K562 (cell line): Measurements from ENCODE around the gene TDRKH. TPM values are rescaled to one million over a fixed set of nuclear protein-coding genes. Genes with fewer than 3 reads are reported as not detected.

Experiments used
- ATAC-seq: fragments of 200-7000 bp; cut with Tn5 transposase; 3 replicates; pipeline ENCODE4 v1.9.1; 2020; ENCODE audit warnings: moderate library complexity
- BruUV-seq: library from RNA; stranded (reverse); fragments of 400-500 nt; replicated peaks from 2 replicates; lab custom pipeline; 2021; lab: Mats Ljungman, UMichigan
- CTCF ChIA-PET: fragments of 300-600 bp; formaldehyde crosslinking; extraction: SDS; loops from one replicate; lab custom pipeline; 2021; ENCODE audit warnings: low intra/inter-chr PET ratio; lab: Yijun Ruan, JAX
- POLR2A ChIA-PET: fragments of 300-600, 350-650 bp; sonication (Branson Sonifier 250); formaldehyde crosslinking; extraction: SDS; loops from one replicate; lab custom pipeline; 2021; ENCODE audit warnings: antibody characterized with exemption, inconsistent platforms; lab: Yijun Ruan, JAX
- DNase-seq, 4 experiments: peaks; one replicate each; pipeline versions ENCODE4 v3.0.0 to v3.0.0-alpha.2; 2011 to 2018; ENCODE audit warnings: low spot score in 3 of 4, mixed read lengths in 3 of 4; ENCODE audit errors: extremely low read depth in 1 of 4
- FAIRE-seq: peaks from 2 replicates; lab custom pipeline; 2011; peaks lifted over from hg19 to GRCh38; lab: Jason Lieb, UNC
- H2AFZ ChIP-seq: 2 replicates; pipeline ENCODE4 v1.6.0; 2011; ENCODE audit warnings: low read depth, low read length, control low read depth, inconsistent platforms
- H3K27ac ChIP-seq: fragments of 200-600 bp; 3 replicates; pipeline ENCODE4 v1.8.0; 2011; ENCODE audit warnings: low read depth, mild to moderate bottlenecking, control low read depth, inconsistent platforms, low read length, moderate library complexity, mixed read lengths; ENCODE audit errors: extremely low read depth
- H3K27me3 ChIP-seq, 2 experiments: fragments of 300-600 bp in 1 of 2; 2 replicates in 1 of 2; 3 replicates in 1 of 2; pipeline versions ENCODE4 v1.6.0 to v1.8.0; 2011; ENCODE audit warnings: inconsistent platforms in 2 of 2, low read length in 2 of 2, mild to moderate bottlenecking in 1 of 2, mixed read lengths in 1 of 2, moderate library complexity in 1 of 2; ENCODE audit not compliant: control insufficient read depth in 2 of 2, insufficient read depth in 2 of 2
- H3K36me3 ChIP-seq: fragments of 300-600 bp; 3 replicates; pipeline ENCODE4 v1.8.0; 2011; ENCODE audit warnings: mild to moderate bottlenecking, low read length, inconsistent platforms; ENCODE audit not compliant: control insufficient read depth, insufficient read depth
- H3K4me1 ChIP-seq, 2 experiments: fragments of 200-600 bp in 1 of 2; replicated peaks in 1 of 2; 2 replicates in 1 of 2; 3 replicates in 1 of 2; pipeline versions ENCODE4 v1.5.1 to v1.8.0; 2011; ENCODE audit warnings: inconsistent platforms in 2 of 2, low read length in 2 of 2, mild to moderate bottlenecking in 1 of 2, mixed read lengths in 1 of 2, moderate library complexity in 1 of 2; ENCODE audit not compliant: control insufficient read depth in 2 of 2, insufficient read depth in 2 of 2
- H3K4me2 ChIP-seq: 2 replicates; pipeline ENCODE4 v1.6.1; 2011; ENCODE audit warnings: low read length, control low read depth, inconsistent platforms, mixed read lengths; ENCODE audit not compliant: insufficient read depth
- H3K4me3 ChIP-seq: fragments of 200-600 bp; sonication (generic), shearing (Covaris generic); 2 replicates; pipeline ENCODE4 v1.5.1; 2016; ENCODE audit warnings: control low read depth, inconsistent platforms
- H3K79me2 ChIP-seq: fragments of 200-600 bp; 3 replicates; pipeline ENCODE4 v1.8.0; 2011; ENCODE audit warnings: low read length, inconsistent platforms; ENCODE audit not compliant: control insufficient read depth, insufficient read depth
- H3K9ac ChIP-seq, 2 experiments: 2 replicates each; pipeline versions ENCODE4 v1.6.0 to v1.6.1; 2011; ENCODE audit warnings: low read depth in 2 of 2, low read length in 2 of 2, control low read depth in 1 of 2, inconsistent platforms in 1 of 2, mild to moderate bottlenecking in 1 of 2, mixed read lengths in 1 of 2; ENCODE audit not compliant: insufficient read depth in 1 of 2
- H3K9me1 ChIP-seq: one replicate; pipeline ENCODE4 v1.6.0; 2011; ENCODE audit warnings: inconsistent platforms, mild to moderate bottlenecking, low read length, moderate library complexity; ENCODE audit not compliant: control insufficient read depth, insufficient read depth
- H3K9me3 ChIP-seq: replicated peaks from 2 replicates; pipeline ENCODE4 v1.5.1; 2011; ENCODE audit warnings: low read depth, low read length, inconsistent platforms; ENCODE audit not compliant: control insufficient read depth, insufficient read depth
- H4K20me1 ChIP-seq: replicated peaks from 2 replicates; pipeline ENCODE4 v1.6.1; 2011; ENCODE audit warnings: low read length, inconsistent platforms, mixed read lengths; ENCODE audit not compliant: control insufficient read depth, insufficient read depth
- E2F3 ChIP-seq: fragments of 250-450 bp; sonication (Bioruptor Pico); IDR thresholded peaks from 2 replicates; pipeline ENCODE4 v1.4.0; 2020; ENCODE audit warnings: mild to moderate bottlenecking
- EZH2 ChIP-seq: IDR thresholded peaks from 2 replicates; pipeline ENCODE4 v1.6.1; 2012; ENCODE audit warnings: low read depth, mild to moderate bottlenecking, inconsistent platforms, low read length, borderline replicate concordance
- KDM4B ChIP-seq, 2 experiments: fragments of 450-650 bp in 1 of 2; sonication (generic) in 1 of 2; IDR thresholded peaks; 2 replicates each; pipeline ENCODE4 v1.6.1; 2016 to 2017; ENCODE audit warnings: borderline replicate concordance in 2 of 2, antibody characterized with exemption in 1 of 2, low read depth in 1 of 2, mild to moderate bottlenecking in 1 of 2
- KLF16 ChIP-seq: IDR thresholded peaks from 2 replicates; pipeline ENCODE4 v1.6.1; 2016; ENCODE audit warnings: antibody characterized with exemption
- MAZ ChIP-seq, 2 experiments: fragments of 450-650 bp in 1 of 2; sonication (generic) in 1 of 2; formaldehyde crosslinking; IDR thresholded peaks in 1 of 2; conservative IDR thresholded peaks in 1 of 2; 2 replicates each; pipeline versions ENCODE4 v1.4.0 to v1.5.0; 2020; ENCODE audit warnings: mild to moderate bottlenecking in 1 of 2, missing genetic modification reagents in 1 of 2
- RB1 ChIP-seq: fragments of 450-650 bp; IDR thresholded peaks from 2 replicates; pipeline ENCODE4 v1.6.1; 2017; ENCODE audit warnings: low read depth, mild to moderate bottlenecking
- SIN3B ChIP-seq: fragments of 450-650 bp; IDR thresholded peaks from 2 replicates; pipeline ENCODE4 v1.6.1; 2017; ENCODE audit warnings: low read depth, mild to moderate bottlenecking, moderate library complexity
- TFE3 ChIP-seq: fragments of 450-650 bp; formaldehyde crosslinking; IDR thresholded peaks from 2 replicates; pipeline ENCODE4 v1.4.0; 2020; ENCODE audit warnings: mild to moderate bottlenecking, mixed read lengths
- ZC3H8 ChIP-seq: fragments of 450-650 bp; IDR thresholded peaks from 2 replicates; pipeline ENCODE4 v1.6.1; 2017
- ZNF280B ChIP-seq: fragments of 250-450 bp; sonication (Bioruptor Pico); IDR thresholded peaks from 2 replicates; pipeline ENCODE4 v1.5.1; 2021; ENCODE audit warnings: mild to moderate bottlenecking
- ZNF785 ChIP-seq: fragments of 250-450 bp; sonication (Bioruptor Pico); IDR thresholded peaks from 2 replicates; pipeline ENCODE4 v1.4.0; 2020; ENCODE audit warnings: mild to moderate bottlenecking
- WGBS: fragments of 100-300 bp; shearing (Covaris generic); methylation state at CpG from one replicate; pipeline ENCODE4 v1.1.6; 2016; ENCODE audit warnings: low coverage, mixed read lengths; ENCODE audit not compliant: insufficient coverage; ENCODE audit errors: missing lambda C conversion rate; 5-methylcytosine and 5-hydroxymethylcytosine counted together
- in situ Hi-C: fragments of 300-500 bp; cut with MboI; formaldehyde crosslinking; loops from 4 replicates; pipeline ENCODE4 v1.15.0; 2018; ENCODE audit warnings: inconsistent platforms, mixed read lengths
- intact Hi-C: fragments of 100-400 bp; cut with micrococcal nuclease; formaldehyde crosslinking; loops from 2 replicates; pipeline ENCODE4 v1.14.2; 2022
- polyA plus RNA-seq, 8 experiments: library from polyadenylated mRNA; depleted of rRNA in 4 of 8; stranded (reverse) in 5 of 8; unstranded in 3 of 8; fragments of >200 nt; fragmentation: Nextera tagmentation in 2 of 8; fragmentation: Illumina TruSeq in 1 of 8; extraction: Ambion mirVana in 2 of 8; extraction: Trizol in 1 of 8; gene quantifications; 2 replicates each; pipeline versions ENCODE4 v1.2.1 to v1.2.3, GENCODE V29; 2011 to 2014; ENCODE audit warnings: inconsistent platforms in 1 of 8, missing spikeins in 1 of 8
- total RNA-seq, 7 experiments: library from RNA; depleted of rRNA in 6 of 7; stranded (reverse); fragments of >200 nt in 6 of 7; fragmentation: Illumina TruSeq in 2 of 7; extraction: Trizol in 2 of 7; gene quantifications; 2 replicates each; pipeline versions ENCODE4 v1.2.1 to v1.2.3, GENCODE V29; 2011 to 2021; ENCODE audit warnings: low replicate concordance in 1 of 7

TDRKH gene
- total and polyA plus RNA-seq, 9 of the 15 experiments (the other 6 are each of a cell fraction or from before 2014, with no cell fraction given): 4.3 to 21.3 (median 8.4) TPM

DNA sequence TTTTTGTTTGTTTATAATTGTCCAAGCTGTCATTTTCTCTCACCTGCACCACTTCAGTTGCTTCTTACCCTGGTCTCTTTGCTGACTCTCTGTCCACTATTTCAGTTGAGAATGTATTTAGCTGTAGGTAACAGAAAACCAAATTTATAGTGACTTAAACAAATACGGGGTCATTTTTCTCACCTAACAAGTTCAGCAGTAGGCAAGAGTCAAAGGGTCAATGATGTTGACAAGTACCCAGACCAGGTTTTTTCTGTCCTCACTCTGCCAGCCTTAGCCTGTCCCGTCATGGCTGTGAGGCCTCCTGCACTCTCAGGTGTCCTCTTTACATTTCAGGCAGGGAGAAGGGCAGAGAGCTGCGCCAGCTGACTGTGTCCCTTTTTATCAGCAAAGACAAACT, 57.2 kb downstream of the TDRKH start:
- Histone ChIP-seq H3K9ac (no peak overlapping the region), H4K20me1 (no peaks in the 10 kb centered on the region), H3K36me3 (no peaks in the 10 kb centered on the region), H3K9me3 (peaks cover 12% of the 10 kb centered on the region), H3K9me1 (no peaks in the 10 kb centered on the region), H3K79me2 (no peaks in the 10 kb centered on the region), H3K27me3 (peaks cover 41 to 51% of the 10 kb centered on the region in 2 experiments), H2AFZ (no peak overlapping the region), H3K27ac (no peak overlapping the region), H3K4me3 (no peak overlapping the region), H3K4me2 (no peak overlapping the region), H3K4me1 (no peaks in the 10 kb centered on the region)
- TF ChIP-seq ZNF280B (CRISPR knock-in tag) (no peak), KLF16 (no peak)
- no TSS peak for BruUV-seq
- intact Hi-C loops (loop anchor here (10.0 kb wide), 1 partner anchor 388 kb away; the partner anchor contains the start of gene RFX5), in situ Hi-C loops (loop anchor here (10.0 kb wide), 1 partner anchor 288 kb away; no protein-coding TSS in a partner anchor)
- FAIRE-seq (no peak), DNase-seq (no peak), ATAC-seq (no peak)
- ChIA-PET POLR2A (interaction anchor here (0.6 kb wide), 1 partner anchor 250 kb away, joined by 3 read pairs; no protein-coding TSS in a partner anchor), CTCF (interaction anchor here (0.6 to 2.1 kb wide), 2 partner anchors 289 to 525 kb away, joined by 3 to 8 read pairs; no protein-coding TSS in a partner anchor)
- 0% methylated on average over 3 of the region's 3 CpGs for WGBS

DNA sequence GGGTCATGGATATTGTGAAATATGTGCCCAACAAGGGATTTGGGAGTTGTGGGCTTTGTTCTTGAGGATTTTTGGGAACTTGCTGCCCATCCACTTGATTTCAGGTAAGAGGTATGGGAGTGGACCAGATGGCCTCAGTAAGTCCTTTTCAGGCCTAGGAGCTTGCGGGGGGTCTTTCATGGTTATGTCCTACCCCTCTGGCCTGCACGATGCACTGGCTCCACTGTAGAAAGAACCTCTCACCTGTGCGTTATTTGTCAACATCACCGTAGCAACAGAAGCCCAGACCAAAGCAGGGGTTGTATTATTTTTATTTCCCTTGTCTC, 60.4 kb downstream of the TDRKH start:
- no peak overlapping the region for H3K9ac ChIP-seq
- no peak overlapping the region for H3K4me2 ChIP-seq
- H3K27ac ChIP-seq: no peak overlapping the region
- no TSS peak for BruUV-seq
- H3K79me2 ChIP-seq: no peaks in the 10 kb centered on the region
- CTCF ChIA-PET: no interaction called here
- no peaks in the 10 kb centered on the region for H4K20me1 ChIP-seq
- H3K36me3 ChIP-seq: no peaks in the 10 kb centered on the region
- H3K27me3 ChIP-seq: peaks cover 63 to 75% of the 10 kb centered on the region in 2 experiments
- FAIRE-seq: no peak
- WGBS: 0% methylated on average over 4 of the region's 4 CpGs
- intact Hi-C loops (loop anchor here (10.0 kb wide), 1 partner anchor 385 kb away; the partner anchor contains the start of gene RFX5), in situ Hi-C loops (loop anchor here (10.0 kb wide), 1 partner anchor 285 kb away; no protein-coding TSS in a partner anchor)
- no peaks in the 10 kb centered on the region for H3K9me1 ChIP-seq
- TF ChIP-seq TFE3 (CRISPR knock-in tag) (no peak), SIN3B (no peak), ZNF785 (CRISPR knock-in tag) (no peak), E2F3 (CRISPR knock-in tag) (no peak), MAZ (CRISPR knock-in tag; conservative IDR thresholded peaks at IDR 0.05 in 1 of 2, IDR thresholded peaks at IDR 0.05 in 1 of 2) (no peak), ZC3H8 (no peak), RB1 (no peak), KDM4B (IDR thresholded peaks at IDR 0.05; ENCODE audit: borderline replicate concordance in 2 of 2, low read depth in 1 of 2) (no peak), EZH2 (no peak)
- DNase-seq: no peak
- ATAC-seq: no peak
- H3K4me3 ChIP-seq: no peak overlapping the region
- no peak overlapping the region for H2AFZ ChIP-seq
- no peaks in the 10 kb centered on the region for H3K4me1 ChIP-seq
- POLR2A ChIA-PET: interaction anchor here (2.6 kb wide), 1 partner anchor 15 kb away, joined by 7 read pairs; no protein-coding TSS in a partner anchor
- H3K9me3 ChIP-seq: 0 out of 2 replicates have a peak, but pooled peaks cover 2% of the 10 kb centered on the region
